HG03571 (cell line): ENCODE data around the gene STAM2.

Experiments
- ATAC-seq: cut with Tn5 transposase; IDR thresholded peaks from one replicate; pipeline ENCODE4 v1.9.1; 2021; ENCODE audit not compliant: unreplicated experiment

Gene STAM2

DNA sequence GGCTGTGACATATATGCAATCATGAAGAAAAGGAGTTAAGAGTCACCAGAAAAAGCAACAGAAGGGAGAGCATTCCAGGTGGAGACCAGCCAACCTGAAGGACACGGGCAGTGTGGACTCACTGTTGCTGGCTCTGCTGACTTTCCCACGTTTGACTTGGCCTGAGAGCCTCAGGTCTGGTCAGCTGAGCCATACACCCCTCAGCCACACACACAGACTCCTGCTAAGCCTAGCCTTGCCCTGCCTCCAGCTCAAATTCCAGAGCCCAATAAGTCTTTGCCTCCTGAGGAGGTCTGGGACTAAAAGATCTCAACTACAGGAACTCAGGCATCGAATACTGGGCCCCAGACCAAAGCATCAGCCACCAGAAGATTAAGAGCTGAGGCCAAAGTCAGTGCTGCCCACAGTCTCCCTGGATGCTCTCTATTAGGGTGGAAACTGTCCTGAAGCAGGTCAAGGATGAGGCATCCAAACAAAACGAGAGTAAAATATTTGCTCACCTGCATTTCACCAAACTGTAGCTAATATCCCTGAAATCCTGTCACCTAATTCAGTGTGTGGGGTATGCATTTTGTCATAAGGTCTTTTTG lies 100.0 kb downstream of the STAM2 start:
- ATAC-seq, result no peak

GRCh38 chr2:152072011-152072410 lies 103.6 kb downstream of the STAM2 start:
- no peak for ATAC-seq

- no peak for ATAC-seq
These were observed 104.0 kb downstream of the STAM2 start for GRCh38 chr2:152071518-152071917.

- peak; percentile 62 for ATAC-seq
These were observed 104.5 kb downstream of the STAM2 start for GRCh38 chr2:152071092-152071491.

DNA sequence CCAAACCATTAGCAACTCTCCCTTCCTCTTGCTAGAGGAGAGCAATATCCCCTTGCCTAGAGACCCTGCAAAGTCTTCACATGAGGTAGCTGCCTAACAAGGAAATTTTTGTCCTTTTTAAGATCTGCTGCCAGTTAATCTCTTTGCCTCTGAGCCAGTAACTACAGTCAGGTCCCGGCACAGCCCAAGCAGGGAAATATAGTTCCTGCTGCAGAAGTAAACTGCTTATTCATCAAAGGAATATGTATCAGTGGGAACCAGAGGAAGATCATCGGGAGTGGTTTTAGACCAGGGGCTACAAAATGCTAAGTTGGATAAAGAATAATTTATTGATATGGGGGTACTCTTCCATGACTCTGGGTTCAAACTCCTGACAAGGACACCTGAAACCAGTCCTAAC lies 107.3 kb downstream of the STAM2 start:
- no peak for ATAC-seq

- ATAC-seq, result no peak
These were observed 107.7 kb downstream of the STAM2 start for GRCh38 chr2:152067823-152068222.
